ENCODE data around the gene NBPF3. TPM values are rescaled to one million over a fixed set of nuclear protein-coding genes. Genes with fewer than 3 reads are reported as not detected.

The NBPF3 gene
- total and polyA plus RNA-seq, 3 donors from 2014 or later: 38.3 to 49.1 (median 42.0) TPM

DNA sequence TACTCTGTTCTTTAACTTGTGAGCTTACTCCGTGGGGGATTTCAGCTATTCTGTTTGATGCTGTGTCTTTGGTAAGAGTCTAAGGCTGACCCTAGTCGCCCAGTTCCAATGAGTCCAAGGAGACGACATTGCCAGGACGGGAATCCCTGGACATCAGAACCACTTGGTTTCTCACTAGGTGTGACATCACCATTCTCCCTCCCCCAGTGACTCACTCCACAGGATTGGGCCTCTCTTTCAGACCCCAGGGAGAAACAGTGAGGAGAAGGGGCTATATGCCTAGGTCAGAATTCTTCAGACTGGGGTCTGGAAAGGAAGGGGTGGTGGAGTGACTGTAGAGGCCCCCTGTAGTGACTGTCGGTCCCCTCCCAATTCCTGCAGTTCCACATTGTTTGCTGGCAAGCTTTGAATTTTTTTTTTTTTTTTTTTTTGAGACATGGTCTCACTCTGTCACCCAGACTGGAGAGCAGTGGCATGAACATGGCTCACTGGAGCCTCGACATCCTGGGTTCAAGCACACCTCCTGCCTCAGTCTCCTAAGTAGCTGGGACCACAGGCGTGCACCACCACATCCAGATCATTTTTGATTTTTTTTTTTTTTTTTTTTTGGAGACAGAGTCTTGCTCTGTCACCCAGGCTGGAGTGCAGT is 90.6 kb downstream of the NBPF3 start:
- intact Hi-C loops (cut with DNase I; ENCODE audit: low total_unique reads): no loop called here
- no peaks in the 10 kb centered on the region for H3K36me3 ChIP-seq (ENCODE audit: low read depth, missing control alignments)
- no peak overlapping the region for H3K27ac ChIP-seq
- WGBS, 2 donors: 84 to 85% methylated on average over 7 of the region's 7 CpGs
- H3K4me3 ChIP-seq: no peak overlapping the region
- peaks cover 4% of the 10 kb centered on the region for H3K4me1 ChIP-seq
- H3K9me3 ChIP-seq: no peaks in the 10 kb centered on the region
- TF ChIP-seq, protein P1, sequence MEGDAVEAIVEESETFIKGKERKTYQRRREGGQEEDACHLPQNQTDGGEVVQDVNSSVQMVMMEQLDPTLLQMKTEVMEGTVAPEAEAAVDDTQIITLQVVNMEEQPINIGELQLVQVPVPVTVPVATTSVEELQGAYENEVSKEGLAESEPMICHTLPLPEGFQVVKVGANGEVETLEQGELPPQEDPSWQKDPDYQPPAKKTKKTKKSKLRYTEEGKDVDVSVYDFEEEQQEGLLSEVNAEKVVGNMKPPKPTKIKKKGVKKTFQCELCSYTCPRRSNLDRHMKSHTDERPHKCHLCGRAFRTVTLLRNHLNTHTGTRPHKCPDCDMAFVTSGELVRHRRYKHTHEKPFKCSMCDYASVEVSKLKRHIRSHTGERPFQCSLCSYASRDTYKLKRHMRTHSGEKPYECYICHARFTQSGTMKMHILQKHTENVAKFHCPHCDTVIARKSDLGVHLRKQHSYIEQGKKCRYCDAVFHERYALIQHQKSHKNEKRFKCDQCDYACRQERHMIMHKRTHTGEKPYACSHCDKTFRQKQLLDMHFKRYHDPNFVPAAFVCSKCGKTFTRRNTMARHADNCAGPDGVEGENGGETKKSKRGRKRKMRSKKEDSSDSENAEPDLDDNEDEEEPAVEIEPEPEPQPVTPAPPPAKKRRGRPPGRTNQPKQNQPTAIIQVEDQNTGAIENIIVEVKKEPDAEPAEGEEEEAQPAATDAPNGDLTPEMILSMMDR (IDR thresholded peaks at IDR 0.05): no peak
- no peak for TF ChIP-seq POLR2A (IDR thresholded peaks at IDR 0.05)
- H3K27me3 ChIP-seq: no peaks in the 10 kb centered on the region
- no peak for DNase-seq

DNA sequence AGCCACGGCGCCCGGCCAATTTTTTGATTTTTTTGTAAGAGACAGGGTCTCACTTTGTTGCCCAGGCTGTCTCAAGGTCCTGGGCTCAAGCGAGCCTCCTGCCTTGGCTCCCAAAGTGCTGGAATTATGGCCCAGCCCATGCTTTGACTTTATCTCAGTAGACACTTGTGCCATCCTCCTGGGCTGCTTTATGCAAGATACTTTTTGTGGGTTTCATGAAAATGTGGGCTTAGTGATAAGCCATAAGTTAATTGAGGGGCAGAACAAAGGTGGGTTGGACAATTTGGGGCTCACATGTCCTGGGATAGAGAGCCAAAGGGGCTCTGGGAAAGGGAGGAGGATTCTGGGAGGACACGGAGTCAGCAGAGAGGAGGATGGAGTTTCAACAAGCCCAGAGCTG is 91.3 kb downstream of the NBPF3 start:
- 93 to 94% methylated on average over 5 of the region's 5 CpGs for WGBS, 2 donors
- no peak for TF ChIP-seq POLR2A (IDR thresholded peaks at IDR 0.05)
- TF ChIP-seq, protein P1 (IDR thresholded peaks at IDR 0.05): no peak
- no peak for DNase-seq
- intact Hi-C loops (cut with DNase I; ENCODE audit: low total_unique reads): no loop called here
- H3K27me3 ChIP-seq: no peaks in the 10 kb centered on the region
- H3K27ac ChIP-seq: no peak overlapping the region
- no peaks in the 10 kb centered on the region for H3K36me3 ChIP-seq (ENCODE audit: low read depth, missing control alignments)
- H3K9me3 ChIP-seq: no peaks in the 10 kb centered on the region
- H3K4me1 ChIP-seq: peaks cover 4% of the 10 kb centered on the region
- H3K4me3 ChIP-seq: no peak overlapping the region

DNA sequence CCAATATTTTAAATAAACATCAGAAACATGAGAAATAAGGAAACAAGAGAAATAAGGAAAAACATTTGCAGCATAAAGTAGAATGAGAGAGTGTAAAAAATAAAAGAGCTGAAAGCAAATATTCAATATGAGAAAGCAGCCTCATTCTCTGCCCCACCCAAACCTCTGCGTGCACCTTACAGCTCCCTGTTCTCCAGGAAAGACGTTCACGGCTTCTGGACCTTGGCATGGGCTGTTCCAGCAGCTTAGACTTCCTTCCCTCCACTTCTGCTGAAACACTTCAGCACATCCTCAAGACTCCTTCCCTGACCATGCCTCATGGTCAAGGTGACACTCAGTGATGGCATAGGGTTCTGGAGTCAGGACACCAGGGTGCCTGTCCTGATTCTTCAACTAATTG is 92.6 kb downstream of the NBPF3 start:
- Histone ChIP-seq H3K9me3 (no peaks in the 10 kb centered on the region), H3K27ac (no peak overlapping the region), H3K4me3 (no peak overlapping the region), H3K4me1 (peaks cover 9% of the 10 kb centered on the region), H3K36me3 (ENCODE audit: low read depth, missing control alignments) (no peaks in the 10 kb centered on the region), H3K27me3 (no peaks in the 10 kb centered on the region)
- intact Hi-C loops (cut with DNase I; ENCODE audit: low total_unique reads): no loop called here
- TF ChIP-seq, protein P1 (IDR thresholded peaks at IDR 0.05): no peak
- no peak for TF ChIP-seq POLR2A (IDR thresholded peaks at IDR 0.05)
- DNase-seq: no peak
- 88 to 89% methylated on average over 3 of the region's 3 CpGs for WGBS, 2 donors

DNA sequence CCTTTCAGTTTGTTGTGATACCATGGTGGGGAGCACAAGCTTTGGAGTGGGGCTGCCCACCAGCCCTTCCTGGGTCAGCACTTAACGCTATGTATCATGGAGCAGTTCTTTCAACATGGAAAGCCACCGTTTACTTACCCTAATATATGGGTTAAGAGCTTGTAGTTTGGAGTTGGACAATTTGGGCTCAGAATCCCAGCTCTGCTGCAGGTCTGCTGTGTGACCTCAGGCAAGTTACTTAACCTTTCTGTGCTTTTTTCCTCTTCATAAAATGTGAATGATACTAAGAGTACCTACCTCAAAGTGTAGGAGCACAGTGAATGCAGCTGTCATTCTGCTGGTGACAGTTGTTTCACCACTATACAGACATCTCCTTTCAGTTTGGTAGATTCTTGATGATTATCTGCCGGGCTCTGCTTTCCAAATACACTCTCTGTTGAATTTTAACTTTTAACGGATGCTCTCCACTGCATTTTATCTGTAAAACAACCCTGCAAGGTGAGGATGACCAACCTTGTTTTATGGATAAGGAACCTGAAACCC is 93.1 kb downstream of the NBPF3 start:
- Histone ChIP-seq H3K27ac (no peak overlapping the region), H3K9me3 (no peaks in the 10 kb centered on the region), H3K4me1 (peaks cover 15% of the 10 kb centered on the region), H3K27me3 (no peaks in the 10 kb centered on the region), H3K4me3 (no peak overlapping the region), H3K36me3 (ENCODE audit: low read depth, missing control alignments) (no peaks in the 10 kb centered on the region)
- no peak for TF ChIP-seq POLR2A (IDR thresholded peaks at IDR 0.05)
- TF ChIP-seq, protein P1 (IDR thresholded peaks at IDR 0.05): no peak
- no peak for DNase-seq
- intact Hi-C loops (cut with DNase I; ENCODE audit: low total_unique reads): no loop called here
- 86 to 87% methylated on average over 4 of the region's 4 CpGs for WGBS, 2 donors

DNA sequence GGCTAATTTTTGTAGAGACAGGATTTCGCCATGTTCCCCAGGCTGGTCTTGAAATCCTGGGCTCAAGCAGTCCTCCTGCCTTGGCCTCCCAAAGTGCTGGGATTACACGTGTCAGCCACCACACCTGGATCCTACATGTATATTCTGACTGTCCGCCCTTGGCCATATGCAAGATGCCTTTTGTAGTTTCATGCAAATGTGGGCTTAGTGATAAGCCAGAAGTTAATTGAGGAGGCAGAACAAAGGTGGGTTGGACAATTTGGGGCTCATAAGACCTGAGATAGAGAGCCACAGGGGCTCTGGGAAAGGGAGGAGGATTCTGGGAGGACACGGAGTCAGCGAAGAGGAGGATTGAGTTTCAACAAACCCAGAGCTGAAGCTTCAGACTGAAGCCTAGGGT is 94.2 kb downstream of the NBPF3 start:
- no peak for TF ChIP-seq POLR2A (IDR thresholded peaks at IDR 0.05)
- TF ChIP-seq, protein P1 (IDR thresholded peaks at IDR 0.05): no peak
- no peak overlapping the region for H3K27ac ChIP-seq
- no peaks in the 10 kb centered on the region for H3K27me3 ChIP-seq
- H3K36me3 ChIP-seq (ENCODE audit: low read depth, missing control alignments): no peaks in the 10 kb centered on the region
- H3K4me3 ChIP-seq: no peak overlapping the region
- DNase-seq: no peak
- intact Hi-C loops (cut with DNase I; ENCODE audit: low total_unique reads): no loop called here
- H3K9me3 ChIP-seq: no peaks in the 10 kb centered on the region
- peaks cover 16% of the 10 kb centered on the region for H3K4me1 ChIP-seq
- 93 to 96% methylated on average over 5 of the region's 5 CpGs for WGBS, 2 donors
